ENCODE measurements around the gene GLI3.

Gene GLI3

DNA sequence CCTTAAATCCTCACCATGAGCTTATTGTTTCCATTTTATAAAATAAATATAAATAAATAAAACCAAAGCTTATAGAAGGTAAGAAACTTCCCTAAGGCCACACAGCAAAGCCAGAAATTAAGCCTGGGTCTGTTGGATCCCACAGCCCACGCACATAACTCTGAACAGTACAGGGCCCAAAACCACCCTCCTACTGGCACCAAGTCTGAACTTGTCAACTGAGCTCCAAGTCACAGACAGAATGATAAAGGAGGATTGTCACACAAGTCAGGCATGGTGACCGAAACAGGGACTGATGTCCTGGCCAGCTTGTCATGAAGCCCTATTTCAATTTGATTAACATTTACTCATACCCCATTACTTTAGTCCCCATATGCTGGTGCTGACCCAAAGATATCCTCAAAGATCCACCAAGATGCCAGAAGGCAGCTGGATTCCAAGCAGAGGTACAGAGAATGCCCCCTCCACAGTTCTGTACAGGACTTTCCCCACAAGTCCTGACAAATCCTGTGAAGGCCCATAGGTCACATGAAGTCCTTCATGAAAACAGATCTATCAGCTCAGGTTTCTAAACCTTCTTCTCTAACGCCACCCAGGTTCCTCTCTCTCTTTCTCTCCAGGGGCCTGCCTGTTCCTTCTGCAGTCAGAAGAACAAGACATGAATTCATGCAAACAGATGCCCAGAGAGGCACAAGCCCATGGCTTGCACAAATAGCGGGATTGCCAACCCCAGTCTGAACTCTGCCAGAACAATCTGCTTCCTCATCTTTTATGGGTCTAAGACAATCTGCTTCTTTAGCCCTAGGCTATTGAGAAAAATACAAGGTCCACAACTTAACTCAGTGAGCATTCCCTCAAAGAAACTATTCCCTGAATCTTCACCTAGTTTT lies 60.9 kb downstream of the GLI3 start:
- DNase-seq (ENCODE audit: low read depth, low spot score): no peak
- ChIA-PET POLR2A (no interaction called here), CTCF (interaction anchor here (0.6 to 1.8 kb wide), 5 partner anchors 9 to 199 kb away, joined by 3 to 6 read pairs (median 3); no protein-coding TSS in a partner anchor)
- H3K4me3 ChIP-seq (ENCODE audit: low read depth, low read length): no peak overlapping the region
- TF ChIP-seq CTCF (IDR thresholded peaks at IDR 0.05; ENCODE audit: insufficient read depth, low read length, missing control alignments): no peak

GRCh38 chr7:42174391-42174912 lies 62.6 kb downstream of the GLI3 start:
- DNase-seq (ENCODE audit: low read depth, low spot score): no peak
- POLR2A ChIA-PET: no interaction called here
- no peak for TF ChIP-seq CTCF (IDR thresholded peaks at IDR 0.05; ENCODE audit: insufficient read depth, low read length, missing control alignments)
- CTCF ChIA-PET: interaction anchor here (1.2 kb wide), 1 partner anchor 11 kb away, joined by 3 read pairs; no protein-coding TSS in a partner anchor
- no peak overlapping the region for H3K4me3 ChIP-seq (ENCODE audit: low read depth, low read length)

- ChIA-PET CTCF (interaction anchor here (0.8 to 2.1 kb wide), 2 partner anchors 14 to 191 kb away, joined by 3 to 7 read pairs; no protein-coding TSS in a partner anchor), POLR2A (interaction anchor here (0.7 kb wide), 1 partner anchor 18 kb away, joined by 3 read pairs; no protein-coding TSS in a partner anchor)
- H3K4me3 ChIP-seq (ENCODE audit: low read depth, low read length): no peak overlapping the region
- DNase-seq (ENCODE audit: low read depth, low spot score): no peak
- no peak for TF ChIP-seq CTCF (IDR thresholded peaks at IDR 0.05; ENCODE audit: insufficient read depth, low read length, missing control alignments)
Measured at GRCh38 chr7:42170724-42171123, 66.3 kb downstream of the GLI3 start.

DNA sequence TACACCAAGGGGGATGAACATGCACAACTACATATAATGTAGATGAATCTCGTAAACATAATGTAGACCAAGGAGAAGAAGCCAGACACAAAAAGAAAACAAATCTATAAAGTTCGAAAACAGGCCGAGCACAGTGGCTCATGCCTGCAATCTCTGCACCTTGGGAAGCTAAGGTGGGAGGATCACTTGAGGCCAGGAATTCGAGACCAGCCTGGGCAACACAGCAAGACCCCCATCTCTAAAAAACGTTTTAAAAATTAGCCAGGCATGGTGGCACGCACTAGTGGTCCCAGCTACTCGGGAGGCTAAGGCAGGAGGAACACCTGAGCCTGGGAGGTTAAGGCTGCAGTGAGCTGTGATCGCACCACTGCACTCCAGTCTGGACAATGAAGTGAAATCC lies 68.5 kb downstream of the GLI3 start:
- no peak for DNase-seq (ENCODE audit: low read depth, low spot score)
- no peak for TF ChIP-seq CTCF (IDR thresholded peaks at IDR 0.05; ENCODE audit: insufficient read depth, low read length, missing control alignments)
- ChIA-PET CTCF (interaction anchor here (0.7 kb wide), 1 partner anchor 185 kb away, joined by 3 read pairs; no protein-coding TSS in a partner anchor), POLR2A (no interaction called here)
- H3K4me3 ChIP-seq (ENCODE audit: low read depth, low read length): no peak overlapping the region

DNA sequence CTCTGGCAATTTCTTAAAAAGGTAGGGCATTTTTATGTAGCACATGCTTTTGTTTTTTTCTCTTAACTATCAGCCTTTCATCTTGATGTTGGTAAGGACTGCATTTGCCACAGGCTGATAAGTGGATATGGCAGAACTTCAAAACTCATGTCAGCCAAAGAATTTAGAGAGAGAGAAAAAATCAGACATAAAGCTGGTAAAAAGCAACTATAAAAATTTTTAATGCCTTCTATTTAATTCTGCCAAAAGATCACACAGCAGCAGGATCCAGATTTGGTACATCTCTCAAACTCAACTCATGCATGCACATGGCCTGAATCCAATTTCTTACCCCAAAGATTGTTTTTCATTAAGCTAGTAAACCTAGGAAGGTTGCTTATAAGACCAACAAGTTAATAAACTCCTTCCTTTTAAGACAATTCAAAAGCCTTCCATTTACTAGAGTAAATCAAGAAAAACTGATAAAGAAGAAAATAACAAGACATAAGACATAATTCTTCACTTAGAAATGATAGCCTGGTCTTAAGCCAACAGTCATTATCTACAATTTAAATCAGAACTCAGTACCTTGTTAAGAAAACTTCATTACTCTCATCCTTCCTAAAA lies 69.3 kb downstream of the GLI3 start:
- ChIA-PET POLR2A (no interaction called here), CTCF (interaction anchor here (1.0 to 1.2 kb wide), 2 partner anchors 9 to 188 kb away, joined by 3 read pairs; no protein-coding TSS in a partner anchor)
- TF ChIP-seq CTCF (IDR thresholded peaks at IDR 0.05; ENCODE audit: insufficient read depth, low read length, missing control alignments): no peak
- no peak overlapping the region for H3K4me3 ChIP-seq (ENCODE audit: low read depth, low read length)
- no peak for DNase-seq (ENCODE audit: low read depth, low spot score)

DNA sequence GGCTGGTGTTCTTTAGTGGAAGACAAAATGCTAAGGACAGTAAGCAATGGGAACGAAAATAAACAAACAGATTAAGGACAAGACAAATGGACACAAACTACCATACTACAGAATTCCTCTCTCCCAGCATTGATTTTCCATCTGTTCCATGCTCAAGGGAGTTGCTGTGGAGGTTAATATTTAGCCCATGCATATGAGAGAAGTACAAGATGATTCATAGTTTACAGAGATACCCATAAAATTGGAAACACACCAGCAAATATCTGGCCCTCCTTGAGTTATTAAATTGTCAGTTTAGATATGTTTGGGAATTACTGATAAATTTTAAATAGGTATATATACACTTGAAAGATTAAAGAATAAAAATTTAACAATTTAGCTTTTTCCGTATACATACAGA lies 69.8 kb downstream of the GLI3 start:
- no peak overlapping the region for H3K4me3 ChIP-seq (ENCODE audit: low read depth, low read length)
- CTCF ChIA-PET: interaction anchor here (1.0 to 1.2 kb wide), 2 partner anchors 10 to 187 kb away, joined by 3 read pairs; no protein-coding TSS in a partner anchor
- no peak for DNase-seq (ENCODE audit: low read depth, low spot score)
- POLR2A ChIA-PET: no interaction called here
- no peak for TF ChIP-seq CTCF (IDR thresholded peaks at IDR 0.05; ENCODE audit: insufficient read depth, low read length, missing control alignments)
